NCI-H748 (cell line): ENCODE data around the gene TPRA1.
A peak's percentile ranks its signal among the peaks of the same experiment; 100 is the strongest.
"Not testable (repeated sequence)": the region's sequence is repeated elsewhere in the genome, so short reads cannot be mapped to it uniquely, and the experiment has no call there.

ENCODE experiments used
- DNase-seq: peaks from one replicate; lab custom pipeline; 2025; ENCODE audit not compliant: unreplicated experiment; lab: John Stamatoyannopoulos, UW

Gene TPRA1

GRCh38 chr3:127539366-127540060 is 51.0 kb downstream of the TPRA1 start:
- no peak for DNase-seq

GRCh38 chr3:127538569-127538968 is 52.0 kb downstream of the TPRA1 start:
- peak; percentile 49 for DNase-seq

GRCh38 chr3:127536830-127537812 is 53.4 kb downstream of the TPRA1 start:
- DNase-seq: peak; percentile 77

- DNase-seq: peak; percentile 69
Observed at GRCh38 chr3:127535901-127536829, 54.4 kb downstream of the TPRA1 start.

- no peak for DNase-seq
Observed at GRCh38 chr3:127535106-127535785, 55.3 kb downstream of the TPRA1 start.

GRCh38 chr3:127534564-127534963 is 56.0 kb downstream of the TPRA1 start:
- DNase-seq: no peak

- no peak for DNase-seq
Observed at GRCh38 chr3:127534161-127534451, 56.4 kb downstream of the TPRA1 start.

GRCh38 chr3:127532561-127533203 is 57.9 kb downstream of the TPRA1 start:
- DNase-seq: no peak

GRCh38 chr3:127531821-127532220 is 58.7 kb downstream of the TPRA1 start:
- no peak for DNase-seq

GRCh38 chr3:127530863-127531262 is 59.7 kb downstream of the TPRA1 start:
- DNase-seq: not testable (repeated sequence)

GRCh38 chr3:127529346-127530188 is 61.0 kb downstream of the TPRA1 start:
- DNase-seq: no peak

- peak; percentile 59 for DNase-seq
Observed at GRCh38 chr3:127525373-127525772, 65.2 kb downstream of the TPRA1 start.

- DNase-seq: peak; percentile 96
Observed at GRCh38 chr3:127524296-127524896, 66.1 kb downstream of the TPRA1 start.
